BLaER1 treated with 17β-estradiol and CSF1 and Interleukin-3, amounts not matched to agents 10 nM and 100 nM (cell line): ENCODE measurements around the gene PPP1R2C.

ENCODE experiments used
- H3K27ac ChIP-seq, 11 experiments: shearing (Covaris generic); formaldehyde crosslinking; 2 replicates each; pipeline ENCODE4 v1.8.1; 2022
- H3K27me3 ChIP-seq, 11 experiments: shearing (Covaris generic); formaldehyde crosslinking; 2 replicates each; pipeline ENCODE4 v1.8.1; 2022
- H3K36me3 ChIP-seq, 11 experiments: shearing (Covaris generic); formaldehyde crosslinking; 2 replicates each; pipeline ENCODE4 v1.8.1; 2022
- H3K4me1 ChIP-seq, 10 experiments: shearing (Covaris generic); formaldehyde crosslinking; 2 replicates each; pipeline ENCODE4 v1.8.1; 2022
- H3K4me2 ChIP-seq, 11 experiments: shearing (Covaris generic); formaldehyde crosslinking; 2 replicates each; pipeline ENCODE4 v1.8.1; 2022
- H3K4me3 ChIP-seq, 10 experiments: shearing (Covaris generic); formaldehyde crosslinking; 2 replicates each; pipeline ENCODE4 v1.8.1; 2022
- H3K9ac ChIP-seq, 11 experiments: shearing (Covaris generic); formaldehyde crosslinking; 2 replicates each; pipeline ENCODE4 v1.8.1; 2022
- H3K9me3 ChIP-seq, 11 experiments: shearing (Covaris generic); formaldehyde crosslinking; replicated peaks in 1 of 11; 2 replicates each; pipeline ENCODE4 v1.8.1; 2022
- H4K20me1 ChIP-seq, 11 experiments: shearing (Covaris generic); formaldehyde crosslinking; 2 replicates each; pipeline ENCODE4 v1.8.1; 2022
- Cebpa-rat ChIP-seq, 11 experiments: shearing (Covaris generic); IDR thresholded peaks; 2 replicates each; pipeline ENCODE4 v1.8.1; 2022

The PPP1R2C gene

GRCh38 chrX:42778096-42778495, at the start of gene PPP1R2C:
TSS of gene PPP1R2C (minus strand) at chrX:42778163. CDS start at chrX:42778079, 84 bp downstream.
- TF ChIP-seq Cebpa-rat (IDR thresholded peaks at IDR 0.05), result no peak
- Histone ChIP-seq H3K27ac (no peak within 1 kb of the TSS), H4K20me1 (no peaks in the 10 kb centered on the region), H3K36me3 (no peaks in the 10 kb centered on the region), H3K9me3 (peaks cover 6 to 23% (median 13%) of the 10 kb centered on the region in 11 experiments; a peak in 16 of 22 replicates), H3K9ac (no peak within 1 kb of the TSS), H3K4me1 (0 out of 20 replicates have a peak, but pooled peaks cover 0 to under 1% (median 0%) of the 10 kb centered on the region in 10 experiments), H3K4me3 (no peak within 1 kb of the TSS), H3K4me2 (no peak within 1 kb of the TSS), H3K27me3 (peaks cover 73 to 99% (median 95%) of the 10 kb centered on the region in 11 experiments)

- Histone ChIP-seq H3K9ac (no peak overlapping the region), H3K27me3 (peaks cover 76 to 100% (median 97%) of the 10 kb centered on the region in 11 experiments), H3K27ac (no peak overlapping the region), H4K20me1 (no peaks in the 10 kb centered on the region), H3K4me1 (no peaks in the 10 kb centered on the region), H3K9me3 (peaks cover 4 to 16% (median 13%) of the 10 kb centered on the region in 11 experiments; a peak in 13 of 22 replicates), H3K4me2 (no peak overlapping the region), H3K36me3 (no peaks in the 10 kb centered on the region), H3K4me3 (no peak overlapping the region)
- TF ChIP-seq Cebpa-rat (IDR thresholded peaks at IDR 0.05), result no peak
These were observed 47.2 kb upstream of the PPP1R2C start for GRCh38 chrX:42825201-42825600.

GRCh38 chrX:42824541-42824940, 46.6 kb upstream of the PPP1R2C start:
- Histone ChIP-seq H3K36me3 (no peaks in the 10 kb centered on the region), H3K27ac (no peak overlapping the region), H3K4me1 (no peaks in the 10 kb centered on the region), H3K27me3 (peaks cover 71 to 100% (median 95%) of the 10 kb centered on the region in 11 experiments), H3K4me3 (no peak overlapping the region), H3K4me2 (no peak overlapping the region), H4K20me1 (no peaks in the 10 kb centered on the region), H3K9ac (no peak overlapping the region), H3K9me3 (peaks cover 4 to 14% (median 13%) of the 10 kb centered on the region in 11 experiments; a peak in 18 of 22 replicates)
- TF ChIP-seq Cebpa-rat (IDR thresholded peaks at IDR 0.05), result no peak

DNA sequence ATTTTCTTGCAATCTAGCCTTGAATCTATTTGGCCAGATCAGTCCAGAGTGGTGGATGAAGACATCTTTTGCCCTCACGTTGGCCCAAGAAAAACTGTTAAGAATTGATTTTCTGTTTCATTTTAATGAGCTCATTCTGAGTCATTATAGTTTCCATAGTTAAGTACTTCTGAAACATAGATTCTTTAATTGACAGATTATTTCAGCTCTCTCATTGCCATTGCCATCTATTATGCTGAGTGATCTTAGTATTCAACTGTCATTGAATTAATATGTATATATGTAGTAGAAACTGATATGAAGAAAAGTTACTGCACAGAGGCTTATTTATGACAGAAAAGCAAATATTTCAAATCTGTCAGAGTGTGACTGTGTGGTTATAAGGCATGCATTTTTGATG, 45.5 kb upstream of the PPP1R2C start:
- Histone ChIP-seq H3K4me2 (no peak overlapping the region), H4K20me1 (no peaks in the 10 kb centered on the region), H3K27ac (no peak overlapping the region), H3K4me1 (no peaks in the 10 kb centered on the region), H3K9me3 (peaks cover 10 to 14% (median 13%) of the 10 kb centered on the region in 11 experiments), H3K4me3 (no peak overlapping the region), H3K27me3 (peaks cover 60 to 99% (median 87%) of the 10 kb centered on the region in 11 experiments; a peak in 21 of 22 replicates), H3K9ac (no peak overlapping the region), H3K36me3 (no peaks in the 10 kb centered on the region)
- TF ChIP-seq Cebpa-rat (IDR thresholded peaks at IDR 0.05), result no peak

DNA sequence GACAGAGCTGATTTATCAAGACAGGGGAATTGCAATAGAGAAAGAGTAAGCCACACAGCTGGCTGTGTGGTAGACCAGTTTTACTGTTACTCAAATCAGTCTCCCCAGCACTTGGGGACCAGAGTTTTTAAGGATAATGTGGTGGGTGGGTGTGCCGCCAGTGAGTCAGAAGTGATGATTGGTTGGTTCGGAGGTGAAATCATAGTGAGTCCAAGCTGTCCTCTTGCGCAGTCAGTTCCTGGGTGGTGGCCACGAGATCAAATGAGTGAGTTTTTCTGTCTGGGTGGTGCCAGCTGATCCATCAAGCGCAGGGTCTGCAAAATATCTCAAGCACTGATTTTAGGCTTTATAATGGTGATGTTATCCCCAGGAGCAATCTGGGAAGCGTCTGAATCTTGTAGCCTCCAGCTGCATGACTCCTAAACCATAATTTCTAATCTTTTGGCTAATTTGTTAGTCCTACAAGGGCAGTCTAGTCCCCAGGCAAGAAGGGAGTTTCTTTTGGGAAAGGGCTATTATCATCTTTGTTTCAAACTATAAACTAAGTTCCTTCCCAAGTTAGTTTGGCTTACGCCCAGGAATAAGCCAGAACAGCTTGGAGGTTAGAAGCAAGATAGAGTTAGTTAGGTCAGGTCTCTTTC, 44.0 kb upstream of the PPP1R2C start:
- no peak overlapping the region for H3K9ac ChIP-seq
- H3K27ac ChIP-seq, result no peak overlapping the region
- H4K20me1 ChIP-seq, result no peaks in the 10 kb centered on the region

DNA sequence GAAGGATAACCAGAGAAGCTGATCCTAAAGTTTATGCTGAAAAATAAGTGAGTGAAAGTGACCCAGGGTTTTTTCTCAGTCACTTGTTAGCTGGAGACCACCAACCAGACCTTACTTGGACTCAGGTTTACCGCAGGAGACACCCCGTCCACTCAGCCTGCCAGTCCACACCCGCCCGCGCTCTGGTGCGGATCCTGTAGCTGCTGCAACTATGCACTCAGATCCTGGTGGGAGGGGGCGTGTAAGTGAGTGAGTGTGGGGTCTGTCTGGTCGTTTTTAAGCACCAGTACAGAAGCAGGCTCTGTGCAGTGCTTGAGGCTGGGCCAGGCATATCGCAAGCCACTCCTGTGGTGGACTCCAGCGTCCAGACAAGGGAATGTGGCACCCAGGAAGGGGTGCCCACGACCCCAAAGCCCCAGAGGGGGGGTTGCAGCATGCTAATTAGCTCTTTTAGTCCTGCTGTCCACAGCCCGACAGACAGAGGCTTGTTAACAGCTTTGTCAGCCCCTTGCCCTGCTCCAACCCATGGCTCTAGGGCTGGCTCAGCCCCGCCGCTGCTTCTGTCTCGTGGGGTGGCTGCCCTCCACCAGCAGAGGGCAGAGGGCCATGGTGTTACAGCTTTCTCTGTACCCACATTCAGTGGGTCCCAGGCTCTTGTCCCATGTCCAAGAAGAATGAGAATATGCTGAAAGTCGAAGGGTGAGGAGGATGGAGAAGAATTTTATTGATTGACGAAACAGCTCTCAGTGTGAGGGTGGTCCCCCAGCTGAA, 40.4 kb upstream of the PPP1R2C start:
- Histone ChIP-seq H3K36me3 (no peaks in the 10 kb centered on the region), H3K4me2 (no peak overlapping the region), H3K9ac (no peak overlapping the region), H4K20me1 (no peaks in the 10 kb centered on the region), H3K9me3 (peaks cover 39 to 54% (median 45%) of the 10 kb centered on the region in 11 experiments), H3K4me3 (no peak overlapping the region), H3K27ac (no peak overlapping the region), H3K27me3 (peaks cover 29 to 81% (median 60%) of the 10 kb centered on the region in 11 experiments; a peak in 21 of 22 replicates), H3K4me1 (no peaks in the 10 kb centered on the region)
- TF ChIP-seq Cebpa-rat (IDR thresholded peaks at IDR 0.05), result no peak

More for the DNA sequence above, 44.0 kb upstream of the PPP1R2C start:
- H3K27me3 ChIP-seq, result peaks cover 56 to 88% (median 72%) of the 10 kb centered on the region in 11 experiments; a peak in 21 of 22 replicates
- H3K36me3 ChIP-seq, result no peaks in the 10 kb centered on the region
- H3K4me2 ChIP-seq, result no peak overlapping the region
- no peaks in the 10 kb centered on the region for H3K4me1 ChIP-seq
- TF ChIP-seq Cebpa-rat (IDR thresholded peaks at IDR 0.05), result no peak
- H3K4me3 ChIP-seq, result no peak overlapping the region
- peaks cover 16 to 21% (median 17%) of the 10 kb centered on the region in 11 experiments for H3K9me3 ChIP-seq

DNA sequence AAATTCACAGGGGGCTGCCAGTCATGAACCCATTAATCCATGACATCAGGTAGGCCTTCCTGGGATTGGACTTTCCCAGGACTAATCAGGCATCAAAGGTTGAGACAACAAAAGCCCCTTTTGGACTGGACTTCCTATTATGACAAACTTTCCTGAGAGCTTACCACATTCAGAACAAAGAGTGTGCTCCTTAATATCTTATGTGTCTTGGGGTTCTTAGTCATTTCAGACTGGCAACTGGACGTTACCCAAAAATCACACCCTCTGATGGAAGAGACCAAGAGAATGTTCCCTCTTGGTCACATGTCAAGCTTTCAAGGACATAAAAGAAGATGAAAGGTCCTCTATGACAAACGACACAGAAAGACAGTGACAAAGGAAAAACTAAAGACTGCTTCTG, 31.6 kb upstream of the PPP1R2C start:
- H3K4me2 ChIP-seq, result no peak overlapping the region
- no peak overlapping the region for H3K27ac ChIP-seq
- H3K9me3 ChIP-seq, result peaks cover 0 to 11% (median 6%) of the 10 kb centered on the region in 11 experiments; a peak in 15 of 22 replicates
- H3K4me1 ChIP-seq, result no peaks in the 10 kb centered on the region
- no peak overlapping the region for H3K9ac ChIP-seq
- H3K36me3 ChIP-seq, result no peaks in the 10 kb centered on the region
- TF ChIP-seq Cebpa-rat (IDR thresholded peaks at IDR 0.05), result no peak
- no peak overlapping the region for H3K4me3 ChIP-seq
- peaks cover 37 to 71% (median 58%) of the 10 kb centered on the region in 11 experiments for H3K27me3 ChIP-seq
- no peaks in the 10 kb centered on the region for H4K20me1 ChIP-seq

- Histone ChIP-seq H3K4me1 (no peaks in the 10 kb centered on the region), H4K20me1 (no peaks in the 10 kb centered on the region), H3K9ac (no peak overlapping the region), H3K27me3 (peaks cover 58 to 77% (median 72%) of the 10 kb centered on the region in 11 experiments), H3K4me3 (no peak overlapping the region), H3K9me3 (0 out of 22 replicates have a peak, but pooled peaks cover 0 to 8% (median 0%) of the 10 kb centered on the region in 11 experiments), H3K36me3 (no peaks in the 10 kb centered on the region), H3K27ac (no peak overlapping the region), H3K4me2 (no peak overlapping the region)
- no peak for TF ChIP-seq Cebpa-rat (IDR thresholded peaks at IDR 0.05)
These were observed 29.4 kb upstream of the PPP1R2C start for GRCh38 chrX:42807393-42807792.

DNA sequence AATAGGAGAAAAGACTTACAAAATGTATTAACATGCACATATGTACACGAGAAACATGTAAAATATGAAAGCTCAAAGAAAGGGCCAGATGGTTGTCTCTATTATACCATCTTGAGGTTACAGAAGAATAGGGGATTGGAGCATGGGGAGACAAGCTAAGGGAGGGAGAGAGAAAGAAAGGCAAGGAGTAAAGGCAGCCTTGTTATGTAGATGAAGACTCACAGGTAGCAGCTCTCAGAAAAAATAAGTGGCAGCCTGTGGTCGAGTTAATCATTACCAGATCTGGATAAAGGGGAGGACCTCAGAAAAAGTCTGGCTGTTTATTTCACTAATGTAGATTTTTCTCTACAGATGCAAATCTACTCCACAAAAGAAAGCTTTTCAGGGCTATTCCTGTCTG, 26.6 kb upstream of the PPP1R2C start:
- Histone ChIP-seq H3K4me1 (no peaks in the 10 kb centered on the region), H4K20me1 (no peaks in the 10 kb centered on the region), H3K4me3 (no peak overlapping the region), H3K27me3 (peaks cover 77 to 96% (median 90%) of the 10 kb centered on the region in 11 experiments), H3K36me3 (no peaks in the 10 kb centered on the region), H3K9ac (no peak overlapping the region), H3K4me2 (no peak overlapping the region), H3K27ac (no peak overlapping the region), H3K9me3 (peaks cover 2 to 12% (median 4%) of the 10 kb centered on the region in 11 experiments; a peak in 18 of 22 replicates)
- TF ChIP-seq Cebpa-rat (IDR thresholded peaks at IDR 0.05), result no peak
